Measurements from ENCODE around the gene WDR55.
A peak's percentile ranks its signal among the peaks of the same experiment; 100 is the strongest.
"Not testable (repeated sequence)": the region's sequence is repeated elsewhere in the genome, so short reads cannot be mapped to it uniquely, and the experiment has no call there.

Gene WDR55

GRCh38 chr5:140664359-140665119 lies at the start of gene WDR55:
Gene WDR55 (plus strand): TSS chr5:140664904. CDS start chr5:140664913, 9 bp downstream.
- DNase-seq (ENCODE audit: insufficient read length, low spot score), result peak; percentile 94
- no peak for FAIRE-seq
- TF ChIP-seq POLR2A (IDR thresholded peaks at IDR 0.05; ENCODE audit: low read depth, low read length), result peak; percentile 93

- DNase-seq (ENCODE audit: insufficient read length, low spot score), result no peak
- no peak for FAIRE-seq
- no peak for TF ChIP-seq POLR2A (IDR thresholded peaks at IDR 0.05; ENCODE audit: low read depth, low read length)
Measured at GRCh38 chr5:140622301-140622700, 42.4 kb upstream of the WDR55 start.

- not testable (repeated sequence) for DNase-seq (ENCODE audit: insufficient read length, low spot score); FAIRE-seq
Measured at GRCh38 chr5:140623061-140623460, 41.6 kb upstream of the WDR55 start.

- DNase-seq (ENCODE audit: insufficient read length, low spot score); FAIRE-seq: not testable (repeated sequence)
Measured at GRCh38 chr5:140624886-140625285, 39.8 kb upstream of the WDR55 start.

- DNase-seq (ENCODE audit: insufficient read length, low spot score) (no peak), FAIRE-seq (no peak)
- no peak for TF ChIP-seq POLR2A (IDR thresholded peaks at IDR 0.05; ENCODE audit: low read depth, low read length)
Measured at GRCh38 chr5:140627972-140628371, 36.7 kb upstream of the WDR55 start.

GRCh38 chr5:140628711-140629110 lies 36.0 kb upstream of the WDR55 start:
- DNase-seq (ENCODE audit: insufficient read length, low spot score), result no peak
- FAIRE-seq, result no peak
- TF ChIP-seq POLR2A (IDR thresholded peaks at IDR 0.05; ENCODE audit: low read depth, low read length), result no peak

- no peak for FAIRE-seq
- no peak for TF ChIP-seq POLR2A (IDR thresholded peaks at IDR 0.05; ENCODE audit: low read depth, low read length)
- no peak for DNase-seq (ENCODE audit: insufficient read length, low spot score)
Measured at GRCh38 chr5:140630292-140631035, 34.2 kb upstream of the WDR55 start.

- TF ChIP-seq POLR2A (IDR thresholded peaks at IDR 0.05; ENCODE audit: low read depth, low read length), result no peak
- FAIRE-seq, result no peak
Measured at GRCh38 chr5:140631036-140631417, 33.7 kb upstream of the WDR55 start.

GRCh38 chr5:140631831-140632365 lies 32.8 kb upstream of the WDR55 start:
- DNase-seq (ENCODE audit: insufficient read length, low spot score) (no peak), FAIRE-seq (no peak)
- TF ChIP-seq POLR2A (IDR thresholded peaks at IDR 0.05; ENCODE audit: low read depth, low read length), result no peak

More at GRCh38 chr5:140631036-140631417, 33.7 kb upstream of the WDR55 start:
- no peak for DNase-seq (ENCODE audit: insufficient read length, low spot score)

GRCh38 chr5:140632366-140633020 lies 32.2 kb upstream of the WDR55 start:
- FAIRE-seq, result no peak
- TF ChIP-seq POLR2A (IDR thresholded peaks at IDR 0.05; ENCODE audit: low read depth, low read length), result no peak
- DNase-seq (ENCODE audit: insufficient read length, low spot score), result no peak

GRCh38 chr5:140633021-140633471 lies 31.7 kb upstream of the WDR55 start, which contains the start of gene CD14:
Gene CD14 (minus strand): TSS chr5:140633175. CDS start chr5:140633071, 104 bp downstream.
- no peak for TF ChIP-seq POLR2A (IDR thresholded peaks at IDR 0.05; ENCODE audit: low read depth, low read length)
- no peak for FAIRE-seq
- no peak for DNase-seq (ENCODE audit: insufficient read length, low spot score)

GRCh38 chr5:140633501-140633900 lies 31.2 kb upstream of the WDR55 start:
- FAIRE-seq, result no peak
- no peak for DNase-seq (ENCODE audit: insufficient read length, low spot score)
- no peak for TF ChIP-seq POLR2A (IDR thresholded peaks at IDR 0.05; ENCODE audit: low read depth, low read length)

- no peak for TF ChIP-seq POLR2A (IDR thresholded peaks at IDR 0.05; ENCODE audit: low read depth, low read length)
- FAIRE-seq (no peak), DNase-seq (ENCODE audit: insufficient read length, low spot score) (no peak)
Measured at GRCh38 chr5:140634103-140634502, 30.6 kb upstream of the WDR55 start.

Data from H54 (cell line).